ENCODE data around the gene C17orf107.

Gene C17orf107

DNA sequence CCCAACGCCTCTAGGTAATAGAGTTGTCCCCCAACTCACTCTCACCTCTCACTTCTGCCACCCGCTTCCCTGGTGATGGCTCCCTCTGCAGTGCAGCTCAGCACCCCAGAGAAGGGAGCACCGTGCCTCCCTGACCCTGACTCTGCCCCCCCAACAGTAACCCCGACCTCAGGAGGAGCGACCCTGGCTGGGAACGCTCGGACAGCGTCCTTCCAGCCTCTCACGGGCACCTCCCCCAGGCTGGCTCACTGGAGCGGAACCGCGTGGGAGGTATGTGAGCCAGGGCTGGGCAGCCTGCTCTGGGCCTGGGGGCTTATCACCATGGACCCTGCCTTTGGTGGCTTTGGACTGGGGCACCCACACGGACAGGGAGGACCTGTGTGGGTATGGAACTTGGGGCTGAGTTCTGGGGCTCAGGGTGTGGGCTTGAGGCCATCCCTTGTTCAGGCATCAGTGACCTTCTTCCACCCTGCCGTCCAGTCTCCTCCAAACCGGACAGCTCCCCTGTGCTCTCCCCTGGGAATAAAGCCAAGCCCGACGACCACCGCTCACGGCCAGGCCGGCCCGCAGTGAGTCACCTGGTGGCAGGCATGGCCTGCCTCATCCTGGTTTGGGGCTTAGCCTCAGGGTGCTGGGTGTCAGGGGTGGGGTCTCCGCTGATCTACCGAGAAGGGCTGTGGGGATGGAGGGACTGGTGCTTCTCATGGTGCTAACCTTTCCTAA lies 6.7 kb upstream of the C17orf107 start:
- H3K36me3 ChIP-seq (ENCODE audit: control insufficient read depth, insufficient read depth, low read length) = peaks cover 28% of the 10 kb centered on the region
- no peak overlapping the region for H3K4me3 ChIP-seq (replicated peaks; ENCODE audit: low read depth, low read length)
- no peak for DNase-seq (ENCODE audit: extremely low read depth, insufficient read length)
- TF ChIP-seq, protein P1, sequence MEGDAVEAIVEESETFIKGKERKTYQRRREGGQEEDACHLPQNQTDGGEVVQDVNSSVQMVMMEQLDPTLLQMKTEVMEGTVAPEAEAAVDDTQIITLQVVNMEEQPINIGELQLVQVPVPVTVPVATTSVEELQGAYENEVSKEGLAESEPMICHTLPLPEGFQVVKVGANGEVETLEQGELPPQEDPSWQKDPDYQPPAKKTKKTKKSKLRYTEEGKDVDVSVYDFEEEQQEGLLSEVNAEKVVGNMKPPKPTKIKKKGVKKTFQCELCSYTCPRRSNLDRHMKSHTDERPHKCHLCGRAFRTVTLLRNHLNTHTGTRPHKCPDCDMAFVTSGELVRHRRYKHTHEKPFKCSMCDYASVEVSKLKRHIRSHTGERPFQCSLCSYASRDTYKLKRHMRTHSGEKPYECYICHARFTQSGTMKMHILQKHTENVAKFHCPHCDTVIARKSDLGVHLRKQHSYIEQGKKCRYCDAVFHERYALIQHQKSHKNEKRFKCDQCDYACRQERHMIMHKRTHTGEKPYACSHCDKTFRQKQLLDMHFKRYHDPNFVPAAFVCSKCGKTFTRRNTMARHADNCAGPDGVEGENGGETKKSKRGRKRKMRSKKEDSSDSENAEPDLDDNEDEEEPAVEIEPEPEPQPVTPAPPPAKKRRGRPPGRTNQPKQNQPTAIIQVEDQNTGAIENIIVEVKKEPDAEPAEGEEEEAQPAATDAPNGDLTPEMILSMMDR (IDR thresholded peaks at IDR 0.05; ENCODE audit: insufficient read depth, low read length, poor library complexity, severe bottlenecking) = no peak
- H3K27me3 ChIP-seq (replicated peaks; ENCODE audit: control insufficient read depth, insufficient read depth, low read length) = no peaks in the 10 kb centered on the region

- Histone ChIP-seq H3K36me3 (ENCODE audit: control insufficient read depth, insufficient read depth, low read length) (peaks cover 29% of the 10 kb centered on the region), H3K4me3 (replicated peaks; ENCODE audit: low read depth, low read length) (no peak overlapping the region)
- no peak for DNase-seq (ENCODE audit: extremely low read depth, insufficient read length)
Measured at GRCh38 chr17:4893272-4893671, 6.1 kb upstream of the C17orf107 start.

GRCh38 chr17:4893721-4894560 lies 5.4 kb upstream of the C17orf107 start:
- Histone ChIP-seq H3K4me3 (replicated peaks; ENCODE audit: low read depth, low read length) (no peak overlapping the region), H3K27me3 (replicated peaks; ENCODE audit: control insufficient read depth, insufficient read depth, low read length) (no peaks in the 10 kb centered on the region), H3K36me3 (ENCODE audit: control insufficient read depth, insufficient read depth, low read length) (peaks cover 27% of the 10 kb centered on the region)
- TF ChIP-seq, protein P1 (IDR thresholded peaks at IDR 0.05; ENCODE audit: insufficient read depth, low read length, poor library complexity, severe bottlenecking) = no peak
- no peak for DNase-seq (ENCODE audit: extremely low read depth, insufficient read length)

More at GRCh38 chr17:4893272-4893671, 6.1 kb upstream of the C17orf107 start:
- H3K27me3 ChIP-seq (replicated peaks; ENCODE audit: control insufficient read depth, insufficient read depth, low read length) = no peaks in the 10 kb centered on the region
- TF ChIP-seq, protein P1 (IDR thresholded peaks at IDR 0.05; ENCODE audit: insufficient read depth, low read length, poor library complexity, severe bottlenecking) = no peak

DNA sequence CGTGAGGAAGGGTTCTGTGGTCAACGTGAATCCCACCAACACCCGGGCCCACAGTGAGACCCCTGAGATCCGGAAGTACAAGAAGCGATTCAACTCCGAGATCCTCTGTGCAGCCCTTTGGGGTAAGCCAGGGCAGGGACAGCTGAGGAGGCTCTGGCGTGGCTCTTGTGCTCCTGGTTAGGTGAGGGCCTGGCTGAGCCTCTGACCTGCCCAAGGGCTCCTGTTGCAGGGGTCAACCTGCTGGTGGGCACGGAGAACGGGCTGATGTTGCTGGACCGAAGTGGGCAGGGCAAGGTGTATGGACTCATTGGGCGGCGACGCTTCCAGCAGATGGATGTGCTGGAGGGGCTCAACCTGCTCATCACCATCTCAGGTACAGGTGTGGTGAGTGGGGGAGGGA lies 4.2 kb upstream of the C17orf107 start:
- H3K27me3 ChIP-seq (replicated peaks; ENCODE audit: control insufficient read depth, insufficient read depth, low read length) = no peaks in the 10 kb centered on the region
- TF ChIP-seq, protein P1 (IDR thresholded peaks at IDR 0.05; ENCODE audit: insufficient read depth, low read length, poor library complexity, severe bottlenecking) = no peak
- DNase-seq (ENCODE audit: extremely low read depth, insufficient read length) = no peak
- H3K4me3 ChIP-seq (replicated peaks; ENCODE audit: low read depth, low read length) = no peak overlapping the region
- peaks cover 27% of the 10 kb centered on the region for H3K36me3 ChIP-seq (ENCODE audit: control insufficient read depth, insufficient read depth, low read length)

DNA sequence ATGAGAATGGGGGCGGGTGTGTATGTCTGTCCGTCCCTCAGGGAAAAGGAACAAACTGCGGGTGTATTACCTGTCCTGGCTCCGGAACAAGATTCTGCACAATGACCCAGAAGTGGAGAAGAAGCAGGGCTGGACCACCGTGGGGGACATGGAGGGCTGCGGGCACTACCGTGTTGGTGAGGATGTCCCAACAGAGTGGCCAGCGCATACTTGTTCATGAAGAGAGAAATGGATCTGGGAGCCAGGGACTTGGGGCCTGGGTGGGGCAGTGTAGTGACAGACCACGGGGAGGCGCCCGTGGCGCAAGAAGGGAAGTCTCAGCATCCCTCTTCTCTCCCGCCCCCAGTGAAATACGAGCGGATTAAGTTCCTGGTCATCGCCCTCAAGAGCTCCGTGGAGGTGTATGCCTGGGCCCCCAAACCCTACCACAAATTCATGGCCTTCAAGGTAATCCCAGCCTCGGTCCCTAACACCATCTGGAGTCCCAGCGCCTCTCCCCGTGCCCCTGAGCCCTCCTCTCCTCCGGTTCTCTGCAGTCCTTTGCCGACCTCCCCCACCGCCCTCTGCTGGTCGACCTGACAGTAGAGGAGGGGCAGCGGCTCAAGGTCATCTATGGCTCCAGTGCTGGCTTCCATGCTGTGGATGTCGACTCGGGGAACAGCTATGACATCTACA lies 3.5 kb upstream of the C17orf107 start:
- TF ChIP-seq, protein P1 (IDR thresholded peaks at IDR 0.05; ENCODE audit: insufficient read depth, low read length, poor library complexity, severe bottlenecking) = peak; percentile 15
- no peak overlapping the region for H3K4me3 ChIP-seq (replicated peaks; ENCODE audit: low read depth, low read length)
- DNase-seq (ENCODE audit: extremely low read depth, insufficient read length) = no peak
- peaks cover 23% of the 10 kb centered on the region for H3K36me3 ChIP-seq (ENCODE audit: control insufficient read depth, insufficient read depth, low read length)
- no peaks in the 10 kb centered on the region for H3K27me3 ChIP-seq (replicated peaks; ENCODE audit: control insufficient read depth, insufficient read depth, low read length)

Measured in GM06990 (cell line).